Right cardiac atrium (tissue), 5 donors: ENCODE results near the gene HNF1A. TPM values are rescaled to one million over a fixed set of nuclear protein-coding genes. Genes with fewer than 3 reads are reported as not detected.

ENCODE experiments used
- ATAC-seq, 2 donors: fragments of 200-7000 bp; cut with Tn5 transposase; one replicate each; pipeline versions ENCODE4 v1.8.0 to v1.9.1; 2020; ENCODE audit warnings: moderate library complexity in 2 of 2, mild to moderate bottlenecking in 1 of 2
- DNase-seq, 3 donors: peaks; one replicate each; pipeline ENCODE4 v3.0.0-alpha.2; 2020
- H3K27ac ChIP-seq: one replicate; pipeline ENCODE4 v1.5.1; 2013; ENCODE audit warnings: mild to moderate bottlenecking, low read length, control low read depth, moderate library complexity
- H3K27me3 ChIP-seq: one replicate; pipeline ENCODE4 v1.6.1; 2013; ENCODE audit not compliant: control insufficient read depth, insufficient read depth
- H3K4me1 ChIP-seq: one replicate; pipeline ENCODE4 v1.6.1; 2013; ENCODE audit warnings: low read length; ENCODE audit not compliant: control insufficient read depth, insufficient read depth
- H3K4me3 ChIP-seq: one replicate; pipeline ENCODE4 v1.5.1; 2013; ENCODE audit warnings: low read length, control low read depth
- H3K9me3 ChIP-seq: one replicate; pipeline ENCODE4 v1.6.1; 2013; ENCODE audit warnings: low read length; ENCODE audit not compliant: control insufficient read depth
- WGBS: extraction: QIAGEN DNeasy Blood & Tissue Kit; methylation state at CpG from one replicate; pipeline ENCODE4 v1.1.7; 2013; 5-methylcytosine and 5-hydroxymethylcytosine counted together
- intact Hi-C, 4 donors: fragments of 100-400 bp; cut with DNase I; formaldehyde crosslinking; loops; one replicate each; pipeline versions ENCODE4 v1.11.0 to v1.14.0; 2022 to 2023
- polyA plus RNA-seq: library from polyadenylated mRNA; stranded (reverse); fragments of 200-250 nt; gene quantifications from one replicate; pipeline ENCODE4 v1.2.3, GENCODE V29; 2013
- total RNA-seq, 4 donors: library from RNA; stranded (reverse); fragmentation: NEBNext Ultra II Directional; extraction: Animal tissue kit (Norgen Biotek cat#: 25700); gene quantifications; one replicate each; pipeline ENCODE4 v1.2.1, GENCODE V29; 2021
- donor health status: healthy with polysubstance abuse.
- donor health status: DM: no; HTN: yes; CAD: no.
- donor health status: DM: no; HTN: no; CAD: no.
- donor health status: DM: no; HTN: yes; CAD: no; lungs with severe emphysema.
- donor health status: DM: yes; HTN: yes; CAD: no.

The HNF1A gene
- total and polyA plus RNA-seq, 5 donors = 0.05 TPM; not detected in 4

DNA sequence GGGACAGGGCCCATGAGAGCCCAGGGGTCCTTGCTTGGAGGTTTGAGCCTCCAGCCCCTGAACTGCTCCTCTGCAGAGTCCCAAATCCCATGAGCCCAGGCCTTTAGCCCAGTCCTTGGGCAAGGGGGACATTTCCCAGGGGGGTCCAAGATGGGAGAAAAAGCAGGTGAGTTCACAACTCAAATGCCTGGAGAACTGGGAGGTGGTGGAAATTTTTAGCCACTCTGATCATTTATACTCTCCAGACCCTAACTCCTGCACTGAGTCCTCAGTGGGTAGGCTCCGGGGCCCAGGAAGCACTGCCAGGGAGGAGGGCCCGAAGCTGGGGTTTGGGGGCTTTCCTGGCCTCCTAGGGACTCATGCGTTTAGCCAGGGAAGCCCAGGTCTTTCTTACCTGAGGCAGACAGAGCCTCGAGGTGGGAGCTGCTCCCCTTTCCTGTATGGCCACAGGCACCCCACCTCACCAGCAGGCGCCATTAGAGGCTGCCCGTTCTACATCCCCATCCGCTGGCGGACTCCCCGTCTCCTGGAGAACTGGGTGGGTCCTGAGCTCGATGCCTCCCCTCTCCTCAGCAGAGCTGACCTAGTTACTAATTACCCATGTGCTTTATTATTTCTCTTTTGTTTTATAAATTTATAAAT is 998 bp downstream of the HNF1A start:
- WGBS = 87% methylated on average over 10 of the region's 10 CpGs
- no peak for ATAC-seq
- Histone ChIP-seq H3K9me3 (no peaks in the 10 kb centered on the region), H3K27me3 (no peaks in the 10 kb centered on the region), H3K4me1 (no peaks in the 10 kb centered on the region), H3K4me3 (no peak overlapping the region), H3K27ac (no peak overlapping the region)
- no peak for DNase-seq
- intact Hi-C loops = loop anchor here in 2 of 4 donors (10.0 kb wide), 3 partner anchors 245 to 395 kb away; partner anchors contain the start of genes CABP1 (in 1 of the 2) and POP5 (in 1 of the 2)

DNA sequence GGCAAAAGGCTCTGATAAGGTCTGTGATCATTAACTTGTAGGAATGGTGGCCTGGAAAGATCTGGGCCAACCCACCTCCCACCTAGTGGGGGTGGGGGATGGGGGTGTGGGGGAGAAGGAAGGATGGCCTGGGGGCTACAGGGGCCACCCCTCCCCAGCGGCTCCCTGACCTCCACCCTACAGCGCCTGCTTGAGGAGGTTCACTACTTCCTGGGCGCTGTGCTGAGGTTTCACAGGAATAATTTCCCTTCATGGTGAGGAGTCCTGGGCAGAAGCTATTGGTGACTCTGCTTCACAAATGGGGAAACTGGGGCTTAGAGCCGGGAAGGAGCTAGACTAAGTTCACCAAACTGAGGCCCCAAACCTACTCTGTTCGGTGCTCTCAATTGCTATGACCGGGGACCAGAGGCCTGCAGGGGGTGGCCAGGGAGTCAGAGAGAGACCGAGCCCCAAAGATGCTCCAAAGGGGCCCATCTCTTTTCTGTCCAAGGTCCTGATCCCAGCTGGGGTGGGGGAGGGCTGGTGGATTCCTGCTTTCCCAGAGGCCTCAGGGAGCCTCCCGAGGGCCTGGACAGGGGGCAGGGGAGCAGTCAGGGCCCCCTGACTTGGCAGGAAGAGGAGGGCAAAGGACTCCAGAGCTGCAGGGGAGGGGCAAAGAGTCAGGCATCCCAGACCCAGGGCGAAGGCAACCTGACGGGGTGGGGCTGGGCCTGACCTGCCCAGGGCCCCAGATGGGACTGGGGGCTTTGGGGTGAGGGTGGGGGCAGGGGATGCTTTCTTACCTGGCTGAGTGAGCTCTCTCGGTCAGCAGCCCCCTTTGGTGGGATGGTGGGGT is 1.7 kb downstream of the HNF1A start:
- no peak for DNase-seq
- Histone ChIP-seq H3K4me3 (no peak overlapping the region), H3K27ac (no peak overlapping the region), H3K9me3 (no peaks in the 10 kb centered on the region), H3K27me3 (no peaks in the 10 kb centered on the region), H3K4me1 (no peaks in the 10 kb centered on the region)
- ATAC-seq = peak in 1 of 2 donors; percentile 18
- intact Hi-C loops = loop anchor here in 2 of 4 donors (10.0 kb wide), 3 partner anchors 245 to 395 kb away; partner anchors contain the start of genes CABP1 (in 1 of the 2) and POP5 (in 1 of the 2)
- WGBS = 57% methylated on average over 11 of the region's 11 CpGs

DNA sequence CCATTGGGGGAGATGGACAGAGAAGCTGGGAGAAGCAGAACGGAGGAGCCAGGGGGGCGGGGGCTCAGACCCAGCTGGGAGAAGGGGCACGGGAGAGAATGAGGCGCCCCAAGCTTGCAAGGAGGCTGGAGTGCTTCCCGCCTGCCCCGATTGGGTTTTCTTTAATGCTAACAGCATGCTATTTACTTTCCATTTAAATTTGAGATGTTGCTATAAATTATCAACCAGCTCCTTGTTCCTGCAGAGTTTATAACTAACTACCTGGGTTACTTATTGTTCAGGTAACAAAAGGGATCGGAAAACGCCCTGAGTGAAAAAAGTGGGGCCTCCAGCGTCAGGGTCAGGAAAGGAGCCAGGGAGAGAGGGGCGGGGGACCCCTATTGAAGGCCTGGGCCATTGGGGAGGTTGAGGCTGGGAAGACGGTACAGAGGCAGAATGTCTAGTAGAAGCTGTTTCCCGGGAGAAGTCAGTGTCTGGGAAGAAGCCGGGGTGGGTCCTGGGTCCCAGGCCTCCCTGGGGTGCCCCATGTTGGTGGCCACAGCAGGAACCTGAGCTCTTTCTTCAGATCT is 2.5 kb downstream of the HNF1A start:
- ATAC-seq (no peak), DNase-seq (no peak)
- intact Hi-C loops = no loop called here
- no peaks in the 10 kb centered on the region for H3K4me1 ChIP-seq
- 75% methylated on average over 13 of the region's 13 CpGs for WGBS
- H3K4me3 ChIP-seq = no peak overlapping the region
- no peak overlapping the region for H3K27ac ChIP-seq
- no peaks in the 10 kb centered on the region for H3K9me3 ChIP-seq
- no peaks in the 10 kb centered on the region for H3K27me3 ChIP-seq

GRCh38 chr12:120981407-120981941 is 3.1 kb downstream of the HNF1A start:
- ATAC-seq (no peak), DNase-seq (no peak)
- intact Hi-C loops = no loop called here
- no peak overlapping the region for H3K4me3 ChIP-seq
- no peak overlapping the region for H3K27ac ChIP-seq
- H3K9me3 ChIP-seq = no peaks in the 10 kb centered on the region
- no peaks in the 10 kb centered on the region for H3K4me1 ChIP-seq
- no peaks in the 10 kb centered on the region for H3K27me3 ChIP-seq
- 73% methylated on average over 6 of the region's 6 CpGs for WGBS

GRCh38 chr12:120982659-120983058 is 4.3 kb downstream of the HNF1A start:
- Histone ChIP-seq H3K27me3 (no peaks in the 10 kb centered on the region), H3K9me3 (no peaks in the 10 kb centered on the region), H3K27ac (no peak overlapping the region), H3K4me1 (no peaks in the 10 kb centered on the region), H3K4me3 (no peak overlapping the region)
- WGBS = 80% methylated on average over 7 of the region's 7 CpGs
- DNase-seq (no peak), ATAC-seq (no peak)
- intact Hi-C loops = no loop called here

GRCh38 chr12:120983759-120984158 is 5.4 kb downstream of the HNF1A start:
- no peak overlapping the region for H3K4me3 ChIP-seq
- ATAC-seq (no peak), DNase-seq (no peak)
- no peaks in the 10 kb centered on the region for H3K4me1 ChIP-seq
- WGBS = 79% methylated on average over 4 of the region's 4 CpGs
- intact Hi-C loops = no loop called here
- no peaks in the 10 kb centered on the region for H3K9me3 ChIP-seq
- H3K27me3 ChIP-seq = no peaks in the 10 kb centered on the region
- H3K27ac ChIP-seq = no peak overlapping the region

GRCh38 chr12:120984351-120984898 is 6.1 kb downstream of the HNF1A start:
- no peak for ATAC-seq
- intact Hi-C loops = no loop called here
- Histone ChIP-seq H3K27ac (no peak overlapping the region), H3K4me3 (no peak overlapping the region), H3K9me3 (no peaks in the 10 kb centered on the region), H3K4me1 (no peaks in the 10 kb centered on the region), H3K27me3 (no peaks in the 10 kb centered on the region)
- no peak for DNase-seq
- WGBS = 79% methylated on average over 3 of the region's 3 CpGs

DNA sequence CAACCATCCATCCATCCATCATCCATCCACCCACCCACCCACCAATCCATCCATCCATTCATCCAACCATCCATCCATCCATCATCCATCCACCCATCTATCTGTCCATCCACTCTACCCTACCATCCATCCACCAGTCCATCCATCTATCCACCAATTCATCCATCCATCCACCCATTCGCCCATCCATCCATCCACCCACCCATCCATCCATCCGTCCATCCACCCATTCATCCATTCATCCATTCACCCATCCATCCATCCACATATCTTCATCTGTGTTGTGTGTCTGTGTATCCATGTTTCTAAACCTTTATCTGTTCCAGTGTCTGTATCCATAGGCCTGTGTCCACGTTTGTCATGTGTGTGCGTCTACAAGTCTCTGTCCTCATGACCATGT is 9.9 kb downstream of the HNF1A start:
- Histone ChIP-seq H3K27ac (no peak overlapping the region), H3K27me3 (no peaks in the 10 kb centered on the region), H3K4me1 (no peaks in the 10 kb centered on the region), H3K4me3 (no peak overlapping the region), H3K9me3 (no peaks in the 10 kb centered on the region)
- no peak for ATAC-seq
- WGBS = 86% methylated on average over 4 of the region's 4 CpGs
- intact Hi-C loops = no loop called here
- no peak for DNase-seq

DNA sequence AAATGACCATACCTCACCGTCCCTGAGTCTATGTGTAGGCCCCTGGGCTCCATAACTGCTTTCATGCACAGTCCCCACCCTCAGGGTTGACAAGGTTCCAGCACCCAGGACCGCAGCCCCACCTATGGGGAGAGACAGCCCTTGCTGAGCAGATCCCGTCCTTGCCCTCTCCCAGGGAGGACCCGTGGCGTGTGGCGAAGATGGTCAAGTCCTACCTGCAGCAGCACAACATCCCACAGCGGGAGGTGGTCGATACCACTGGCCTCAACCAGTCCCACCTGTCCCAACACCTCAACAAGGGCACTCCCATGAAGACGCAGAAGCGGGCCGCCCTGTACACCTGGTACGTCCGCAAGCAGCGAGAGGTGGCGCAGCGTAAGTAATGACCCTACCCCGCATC is 10.3 kb downstream of the HNF1A start:
- intact Hi-C loops = no loop called here
- DNase-seq = no peak
- Histone ChIP-seq H3K27me3 (no peaks in the 10 kb centered on the region), H3K9me3 (no peaks in the 10 kb centered on the region), H3K4me1 (no peaks in the 10 kb centered on the region), H3K4me3 (no peak overlapping the region), H3K27ac (no peak overlapping the region)
- peak in 1 of 2 donors; percentile 16 for ATAC-seq
- 89% methylated on average over 17 of the region's 17 CpGs for WGBS

DNA sequence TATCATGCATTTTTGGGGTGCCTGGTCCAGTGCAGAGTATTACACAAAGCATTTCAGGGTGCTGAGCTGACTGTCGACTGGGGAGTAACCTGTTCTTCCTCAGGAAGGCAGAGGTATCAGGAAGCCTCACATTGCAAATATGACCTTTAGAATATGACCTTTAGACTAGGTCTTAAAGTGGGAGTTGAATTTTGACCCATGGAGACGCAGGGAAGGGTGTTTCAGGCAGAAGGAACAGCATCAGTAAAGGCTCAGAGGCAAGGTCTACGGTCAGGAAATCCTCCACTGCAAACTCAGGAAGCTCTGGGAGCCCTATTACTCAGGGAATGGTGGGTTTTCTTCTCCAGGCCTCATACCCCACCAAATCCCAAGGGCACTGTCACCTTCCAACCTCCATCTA is 11.3 kb downstream of the HNF1A start:
- DNase-seq (no peak), ATAC-seq (no peak)
- 87% methylated on average over 3 of the region's 3 CpGs for WGBS
- H3K9me3 ChIP-seq = no peaks in the 10 kb centered on the region
- H3K27ac ChIP-seq = no peak overlapping the region
- H3K27me3 ChIP-seq = no peaks in the 10 kb centered on the region
- intact Hi-C loops = no loop called here
- H3K4me3 ChIP-seq = no peak overlapping the region
- no peaks in the 10 kb centered on the region for H3K4me1 ChIP-seq
